MM.1S (cell line): ENCODE data around the gene SNX11.

Experiments
- EZH2 ChIP-seq: fragments of 300-600 bp; sonication (generic); optimal IDR thresholded peaks from 2 replicates; pipeline ENCODE3; 2017; ENCODE audit warnings: low read depth, mild to moderate bottlenecking, antibody characterized with exemption, low read length, mixed read lengths
- EZH2phosphoT487 ChIP-seq: fragments of 300-600 bp; sonication (generic); IDR thresholded peaks from 2 replicates; pipeline ENCODE4 v1.6.1; 2018; ENCODE audit warnings: antibody characterized with exemption, low read length
- TF ChIP-seq, protein P1 (sequence below): fragments of 300-600 bp; sonication (generic); IDR thresholded peaks from 2 replicates; pipeline ENCODE4 v1.5.1; 2016; ENCODE audit warnings: antibody characterized with exemption, low read length, mixed read lengths

DNA sequence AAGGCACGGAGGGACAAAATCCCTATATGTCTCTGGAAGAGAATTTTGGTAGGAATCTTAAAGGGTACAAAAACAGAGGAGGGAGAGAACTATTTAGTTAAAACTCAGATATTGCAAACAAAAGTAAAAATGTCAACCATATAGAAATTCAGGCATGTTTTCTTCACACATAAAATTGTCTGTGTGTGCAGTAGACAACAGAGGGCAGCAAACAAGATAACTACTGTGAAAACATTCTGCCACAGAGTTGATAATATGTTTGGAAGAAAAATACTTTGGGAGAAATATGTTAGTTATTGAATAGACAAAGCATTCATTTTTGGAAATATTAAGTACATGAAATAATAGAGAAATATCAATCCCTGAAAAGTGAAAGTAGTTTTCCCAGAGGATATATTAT lies 56.2 kb downstream of the SNX11 start:
- TF ChIP-seq, protein P1, sequence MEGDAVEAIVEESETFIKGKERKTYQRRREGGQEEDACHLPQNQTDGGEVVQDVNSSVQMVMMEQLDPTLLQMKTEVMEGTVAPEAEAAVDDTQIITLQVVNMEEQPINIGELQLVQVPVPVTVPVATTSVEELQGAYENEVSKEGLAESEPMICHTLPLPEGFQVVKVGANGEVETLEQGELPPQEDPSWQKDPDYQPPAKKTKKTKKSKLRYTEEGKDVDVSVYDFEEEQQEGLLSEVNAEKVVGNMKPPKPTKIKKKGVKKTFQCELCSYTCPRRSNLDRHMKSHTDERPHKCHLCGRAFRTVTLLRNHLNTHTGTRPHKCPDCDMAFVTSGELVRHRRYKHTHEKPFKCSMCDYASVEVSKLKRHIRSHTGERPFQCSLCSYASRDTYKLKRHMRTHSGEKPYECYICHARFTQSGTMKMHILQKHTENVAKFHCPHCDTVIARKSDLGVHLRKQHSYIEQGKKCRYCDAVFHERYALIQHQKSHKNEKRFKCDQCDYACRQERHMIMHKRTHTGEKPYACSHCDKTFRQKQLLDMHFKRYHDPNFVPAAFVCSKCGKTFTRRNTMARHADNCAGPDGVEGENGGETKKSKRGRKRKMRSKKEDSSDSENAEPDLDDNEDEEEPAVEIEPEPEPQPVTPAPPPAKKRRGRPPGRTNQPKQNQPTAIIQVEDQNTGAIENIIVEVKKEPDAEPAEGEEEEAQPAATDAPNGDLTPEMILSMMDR: peak; percentile 24
- TF ChIP-seq EZH2: no peak
- TF ChIP-seq EZH2phosphoT487: no peak
